Hepatocyte (in vitro differentiated cells): ENCODE data around the gene CD37. TPM values are rescaled to one million over a fixed set of nuclear protein-coding genes. Genes with fewer than 3 reads are reported as not detected.

Experiments used
- DNase-seq: peaks from one replicate; pipeline ENCODE4 v3.0.0-alpha.2; 2016; ENCODE audit warnings: low spot score
- H2AFZ ChIP-seq: fragments of 200-600 bp; sonication (generic); 2 replicates; pipeline ENCODE4 v1.6.0; 2016; ENCODE audit warnings: antibody characterized with exemption, mild to moderate bottlenecking
- H3K27ac ChIP-seq: fragments of 200-600 bp; sonication (generic); 2 replicates; pipeline ENCODE4 v1.5.1; 2016; ENCODE audit warnings: mild to moderate bottlenecking
- H3K27me3 ChIP-seq: fragments of 200-600 bp; sonication (generic); 2 replicates; pipeline ENCODE4 v1.6.1; 2016
- H3K36me3 ChIP-seq: fragments of 200-600 bp; sonication (generic); replicated peaks from 2 replicates; pipeline ENCODE4 v1.5.1; 2016; ENCODE audit warnings: low read depth; ENCODE audit not compliant: insufficient read depth
- H3K4me1 ChIP-seq: fragments of 200-600 bp; sonication (generic); 2 replicates; pipeline ENCODE4 v1.5.1; 2016; ENCODE audit warnings: mild to moderate bottlenecking, moderate library complexity; ENCODE audit not compliant: insufficient read depth
- H3K4me2 ChIP-seq: fragments of 200-600 bp; sonication (generic); 2 replicates; pipeline ENCODE4 v1.6.0; 2016
- H3K4me3 ChIP-seq: fragments of 200-600 bp; sonication (generic); 2 replicates; pipeline ENCODE4 v1.5.1; 2016; ENCODE audit warnings: mild to moderate bottlenecking
- H3K79me2 ChIP-seq: fragments of 200-600 bp; sonication (generic); 2 replicates; pipeline ENCODE4 v1.6.0; 2017; ENCODE audit warnings: mild to moderate bottlenecking
- H3K9me2 ChIP-seq: fragments of 200-600 bp; sonication (generic); replicated peaks from 2 replicates; pipeline ENCODE4 v1.6.0; 2017; ENCODE audit warnings: mild to moderate bottlenecking; ENCODE audit not compliant: insufficient read depth
- H3K9me3 ChIP-seq: fragments of 200-600 bp; sonication (generic); 2 replicates; pipeline ENCODE4 v1.5.1; 2016; ENCODE audit warnings: low read depth, mild to moderate bottlenecking
- H4K20me1 ChIP-seq: fragments of 200-600 bp; sonication (generic); 2 replicates; pipeline ENCODE4 v1.6.0; 2016; ENCODE audit warnings: mild to moderate bottlenecking; ENCODE audit not compliant: insufficient read depth, poor library complexity, severe bottlenecking
- CTCF ChIP-seq: fragments of 200-600 bp; sonication (generic); IDR thresholded peaks from 2 replicates; pipeline ENCODE4 v1.5.1; 2016; ENCODE audit warnings: antibody characterized with exemption, mild to moderate bottlenecking; ENCODE audit not compliant: poor library complexity
- EZH2 ChIP-seq: fragments of 200-600 bp; sonication (generic); IDR thresholded peaks from 2 replicates; pipeline ENCODE4 v1.6.1; 2016; ENCODE audit warnings: antibody characterized with exemption, mild to moderate bottlenecking, borderline replicate concordance
- EZH2phosphoT487 ChIP-seq: fragments of 200-600 bp; sonication (generic); IDR thresholded peaks from one replicate; pipeline ENCODE4 v1.6.1; 2018; ENCODE audit warnings: antibody characterized with exemption, mild to moderate bottlenecking, low read depth, moderate library complexity; ENCODE audit not compliant: unreplicated experiment, severe bottlenecking
- WGBS: methylation state at CpG from one replicate; pipeline ENCODE4 v1.1.6; 2016; ENCODE audit warnings: low lambda C conversion rate; ENCODE audit errors: missing lambda C conversion rate; 5-methylcytosine and 5-hydroxymethylcytosine counted together
- polyA plus RNA-seq: library from polyadenylated mRNA; unstranded; fragments of >200 nt; fragmentation: Nextera tagmentation; extraction: Ambion mirVana; gene quantifications from 2 replicates; pipeline ENCODE4 v1.2.1, GENCODE V29; 2016
- total RNA-seq: library from RNA; depleted of rRNA; stranded (reverse); fragments of >200 nt; gene quantifications from 2 replicates; pipeline ENCODE4 v1.2.3, GENCODE V29; 2014

The CD37 gene
- total and polyA plus RNA-seq, 2 experiments from 2014 or later: 0.27 to 12.4 TPM

DNA sequence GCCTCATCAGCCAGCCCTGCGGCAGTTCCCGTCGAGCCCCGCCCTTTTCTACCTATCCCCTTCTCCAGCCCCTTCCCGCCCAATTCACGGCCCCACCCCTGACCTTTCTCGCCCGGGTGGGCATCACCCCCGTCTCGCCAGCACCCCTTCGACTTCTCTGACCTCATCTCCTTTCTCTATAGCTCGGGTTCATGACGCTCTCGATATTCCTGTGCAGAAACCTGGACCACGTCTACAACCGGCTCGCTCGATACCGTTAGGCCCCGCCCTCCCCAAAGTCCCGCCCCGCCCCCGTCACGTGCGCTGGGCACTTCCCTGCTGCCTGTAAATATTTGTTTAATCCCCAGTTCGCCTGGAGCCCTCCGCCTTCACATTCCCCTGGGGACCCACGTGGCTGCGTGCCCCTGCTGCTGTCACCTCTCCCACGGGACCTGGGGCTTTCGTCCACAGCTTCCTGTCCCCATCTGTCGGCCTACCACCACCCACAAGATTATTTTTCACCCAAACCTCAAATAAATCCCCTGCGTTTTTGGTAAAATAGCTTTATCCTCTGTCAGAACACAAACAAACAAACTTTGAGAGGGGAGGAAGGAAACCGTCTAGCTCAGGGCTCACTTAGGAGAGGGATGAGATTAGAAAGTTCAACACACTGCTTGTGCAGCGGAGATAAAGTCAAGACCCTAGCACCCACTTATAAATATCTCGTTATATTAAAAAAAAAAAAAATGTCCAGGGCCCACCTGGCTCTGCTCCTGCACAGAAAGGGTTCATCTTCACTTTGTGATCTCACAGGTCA, 5.1 kb downstream of the CD37 start:
- 57% methylated on average over 22 of the region's 36 CpGs for WGBS
- Histone ChIP-seq H3K27me3 (no peaks in the 10 kb centered on the region), H3K9me2 (no peaks in the 10 kb centered on the region), H2AFZ (no peak overlapping the region), H3K79me2 (no peaks in the 10 kb centered on the region), H4K20me1 (peaks cover 7% of the 10 kb centered on the region), H3K4me1 (no peaks in the 10 kb centered on the region), H3K4me3 (no peak overlapping the region), H3K27ac (no peak overlapping the region), H3K36me3 (no peaks in the 10 kb centered on the region), H3K4me2 (peak overlapping the region; percentile 78), H3K9me3 (no peaks in the 10 kb centered on the region)
- peak; percentile 54 for DNase-seq
- TF ChIP-seq CTCF (no peak), EZH2phosphoT487 (no peak), EZH2 (no peak)

- Histone ChIP-seq H3K9me3 (no peaks in the 10 kb centered on the region), H2AFZ (no peak overlapping the region), H3K79me2 (no peaks in the 10 kb centered on the region), H3K27me3 (no peaks in the 10 kb centered on the region), H3K27ac (no peak overlapping the region), H3K9me2 (no peaks in the 10 kb centered on the region), H3K4me3 (no peak overlapping the region), H3K36me3 (no peaks in the 10 kb centered on the region), H3K4me2 (no peak overlapping the region), H4K20me1 (peaks cover 7% of the 10 kb centered on the region), H3K4me1 (no peaks in the 10 kb centered on the region)
- 96% methylated on average over 11 of the region's 11 CpGs for WGBS
- DNase-seq: no peak
- TF ChIP-seq CTCF (no peak), EZH2 (no peak), EZH2phosphoT487 (no peak)
Observed at GRCh38 chr19:49340865-49341718, 5.9 kb downstream of the CD37 start.

DNA sequence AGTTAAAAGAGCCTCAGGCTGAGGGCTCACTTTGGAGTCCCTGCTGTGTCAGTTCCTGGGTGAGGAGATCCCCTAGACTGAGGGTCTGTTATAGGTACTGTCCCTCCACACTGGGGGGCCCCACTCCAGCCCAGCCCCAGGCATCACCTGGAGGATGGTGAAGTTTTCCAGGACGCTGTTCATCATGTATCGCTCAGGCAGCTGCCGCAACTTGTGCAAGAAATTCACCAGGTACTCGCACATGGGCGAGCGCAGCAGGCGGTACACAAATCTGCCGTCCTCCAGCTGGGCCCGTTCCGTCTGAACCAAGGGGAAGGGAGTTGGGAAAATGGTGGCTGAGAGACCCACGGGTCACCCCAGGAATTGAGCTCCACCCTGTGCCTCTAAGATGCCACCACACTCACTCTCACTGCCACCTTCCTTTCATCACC, 7.1 kb downstream of the CD37 start:
- DNase-seq: no peak
- Histone ChIP-seq H3K27ac (no peak overlapping the region), H3K9me3 (no peaks in the 10 kb centered on the region), H3K9me2 (no peaks in the 10 kb centered on the region), H3K4me2 (no peak overlapping the region), H3K79me2 (no peaks in the 10 kb centered on the region), H3K4me1 (no peaks in the 10 kb centered on the region), H4K20me1 (peaks cover 7% of the 10 kb centered on the region), H3K36me3 (no peaks in the 10 kb centered on the region), H3K4me3 (no peak overlapping the region), H2AFZ (no peak overlapping the region), H3K27me3 (no peaks in the 10 kb centered on the region)
- 97% methylated on average over 11 of the region's 11 CpGs for WGBS
- TF ChIP-seq EZH2 (no peak), CTCF (no peak), EZH2phosphoT487 (no peak)
